Measurements from ENCODE around the gene GTF3C1.

- TF ChIP-seq POLR2AphosphoS5 (IDR thresholded peaks at IDR 0.05): no peak
- TF ChIP-seq CTCF (IDR thresholded peaks at IDR 0.05 in 8 of 11, conservative IDR thresholded peaks at IDR 0.05 in 3 of 11): no peak
These were observed 14.5 kb upstream of the GTF3C1 start for GRCh38 chr16:27564224-27564623.
